OCI-LY7 (cell line): ENCODE data around the gene LYZL6.

Experiments used
- EZH2phosphoT487 ChIP-seq: fragments of 200-600 bp; sonication (generic); IDR thresholded peaks from 2 replicates; pipeline ENCODE4 v1.6.1; 2018; ENCODE audit warnings: low read depth, borderline replicate concordance, mild to moderate bottlenecking, mixed run types, antibody characterized with exemption, low read length, moderate library complexity, mixed read lengths
- TF ChIP-seq, protein P1 (sequence below): fragments of 200-600 bp; sonication (generic); conservative IDR thresholded peaks from 2 replicates; pipeline ENCODE4 v1.5.1; 2014; ENCODE audit warnings: mild to moderate bottlenecking, antibody characterized with exemption, low read length, moderate library complexity, mixed read lengths

DNA sequence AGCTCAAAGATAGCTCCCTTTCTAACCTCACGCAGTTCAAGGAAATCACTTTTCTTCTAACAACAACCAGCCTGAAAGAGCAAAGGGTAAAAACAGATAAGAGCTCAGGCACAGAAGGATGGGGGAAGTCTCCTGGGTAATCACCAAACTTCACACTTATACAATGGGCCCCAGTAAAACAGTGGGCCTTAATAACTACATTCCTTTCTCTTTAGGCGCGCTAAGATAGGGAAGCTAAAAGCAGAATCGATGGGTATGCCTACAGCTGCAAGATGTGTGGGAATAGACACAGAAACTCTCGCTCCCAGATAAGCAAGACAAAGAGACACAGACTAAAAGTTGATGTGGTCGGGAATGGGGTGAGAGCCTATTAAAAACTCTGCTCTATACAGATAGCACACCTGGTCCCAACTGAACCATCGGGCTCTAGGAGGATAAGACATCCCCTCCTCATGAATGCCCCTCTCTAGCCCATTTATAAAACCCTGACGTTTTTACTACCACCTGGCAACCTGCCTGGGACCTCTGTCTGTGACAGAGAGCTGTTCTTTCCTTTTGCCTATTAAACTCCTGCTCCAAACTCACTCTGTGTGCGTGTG, 826 bp downstream of the LYZL6 start:
- TF ChIP-seq, protein P1, sequence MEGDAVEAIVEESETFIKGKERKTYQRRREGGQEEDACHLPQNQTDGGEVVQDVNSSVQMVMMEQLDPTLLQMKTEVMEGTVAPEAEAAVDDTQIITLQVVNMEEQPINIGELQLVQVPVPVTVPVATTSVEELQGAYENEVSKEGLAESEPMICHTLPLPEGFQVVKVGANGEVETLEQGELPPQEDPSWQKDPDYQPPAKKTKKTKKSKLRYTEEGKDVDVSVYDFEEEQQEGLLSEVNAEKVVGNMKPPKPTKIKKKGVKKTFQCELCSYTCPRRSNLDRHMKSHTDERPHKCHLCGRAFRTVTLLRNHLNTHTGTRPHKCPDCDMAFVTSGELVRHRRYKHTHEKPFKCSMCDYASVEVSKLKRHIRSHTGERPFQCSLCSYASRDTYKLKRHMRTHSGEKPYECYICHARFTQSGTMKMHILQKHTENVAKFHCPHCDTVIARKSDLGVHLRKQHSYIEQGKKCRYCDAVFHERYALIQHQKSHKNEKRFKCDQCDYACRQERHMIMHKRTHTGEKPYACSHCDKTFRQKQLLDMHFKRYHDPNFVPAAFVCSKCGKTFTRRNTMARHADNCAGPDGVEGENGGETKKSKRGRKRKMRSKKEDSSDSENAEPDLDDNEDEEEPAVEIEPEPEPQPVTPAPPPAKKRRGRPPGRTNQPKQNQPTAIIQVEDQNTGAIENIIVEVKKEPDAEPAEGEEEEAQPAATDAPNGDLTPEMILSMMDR: no peak
- TF ChIP-seq EZH2phosphoT487: no peak
